IPS-18c (cell line): ENCODE measurements around the gene SLC35E1.
"Not testable (repeated sequence)": the region's sequence is repeated elsewhere in the genome, so short reads cannot be mapped to it uniquely, and the experiment has no call there.

ENCODE experiments used
- H3K4me3 ChIP-seq: 2 replicates; pipeline ENCODE4 v1.7.0; 2013; ENCODE audit warnings: low read depth, mild to moderate bottlenecking, low read length, moderate library complexity; ENCODE audit not compliant: insufficient read depth
- H3K9me3 ChIP-seq: one replicate; pipeline ENCODE4 v1.6.1; 2013; ENCODE audit warnings: mild to moderate bottlenecking, low read length, moderate library complexity; ENCODE audit not compliant: control insufficient read depth, insufficient read depth

SLC35E1 gene

DNA sequence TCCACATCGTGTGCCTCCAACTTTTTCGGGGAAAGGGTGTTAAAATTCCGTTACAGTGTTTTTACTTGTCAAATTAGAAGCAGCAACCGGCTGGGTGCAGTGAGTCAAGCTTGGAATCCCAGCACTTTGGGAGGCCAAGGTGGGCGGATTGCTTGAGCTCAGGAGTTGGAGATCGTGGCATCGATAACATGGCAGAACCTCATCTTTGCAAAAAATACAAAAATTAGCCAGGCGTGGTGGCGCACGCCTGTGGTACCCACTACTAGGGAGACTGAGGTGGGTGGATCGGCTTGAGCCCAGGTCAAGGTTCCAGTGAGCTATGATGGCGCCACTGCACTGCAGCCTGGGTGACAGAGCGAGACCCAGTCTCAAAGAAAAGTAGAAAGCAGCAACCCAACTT lies 1.1 kb upstream of the SLC35E1 start:
- H3K9me3 ChIP-seq: no peaks in the 10 kb centered on the region
- peak overlapping the region; percentile 95 for H3K4me3 ChIP-seq

DNA sequence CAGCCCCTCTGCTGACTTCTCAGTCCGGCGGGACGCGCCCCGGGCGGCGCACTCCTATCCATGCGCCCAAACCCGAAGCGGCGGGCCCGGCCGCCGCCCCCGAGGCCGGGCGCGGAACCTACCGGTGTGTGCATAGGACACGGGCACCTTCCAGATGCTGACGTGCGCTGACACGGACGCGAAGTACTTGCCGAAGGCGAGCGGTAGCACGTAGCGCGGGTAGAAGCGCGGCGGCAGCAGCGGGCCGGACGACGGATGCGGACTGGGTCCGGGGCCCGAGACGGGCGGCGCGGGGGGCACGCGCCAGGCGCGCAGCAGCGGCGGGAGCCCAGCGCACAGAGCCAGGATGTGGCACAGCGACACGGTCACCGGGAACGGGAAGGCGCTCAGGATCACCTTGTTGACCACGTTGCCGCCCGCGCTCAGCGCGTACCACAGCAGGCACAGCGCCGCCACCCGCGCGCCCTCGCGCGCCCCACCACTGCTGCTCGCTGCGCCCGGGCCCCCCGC lies 338 bp downstream of the SLC35E1 start:
- peak overlapping the region; percentile 83 for H3K4me3 ChIP-seq
- no peaks in the 10 kb centered on the region for H3K9me3 ChIP-seq

DNA sequence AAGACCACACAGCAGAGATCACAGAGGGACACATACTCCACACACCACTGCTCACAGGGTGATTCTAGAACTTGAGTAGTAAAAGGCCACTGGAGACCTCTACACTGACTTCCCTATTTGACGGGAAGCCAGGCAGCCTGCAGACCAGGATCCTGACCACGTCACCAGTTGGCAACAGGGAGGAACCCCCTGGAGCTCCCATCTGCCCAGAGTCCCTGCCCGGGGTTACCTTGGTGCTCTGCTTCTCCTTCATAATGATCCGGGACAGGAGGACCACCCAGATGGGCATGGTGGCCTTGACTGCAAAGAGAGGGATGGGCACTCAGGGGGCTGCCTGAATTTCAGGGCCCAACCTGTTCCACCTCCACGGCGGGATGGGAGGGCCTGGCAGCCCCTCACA lies 932 bp downstream of the SLC35E1 start:
- Histone ChIP-seq H3K9me3 (no peaks in the 10 kb centered on the region), H3K4me3 (peak overlapping the region; percentile 83)

DNA sequence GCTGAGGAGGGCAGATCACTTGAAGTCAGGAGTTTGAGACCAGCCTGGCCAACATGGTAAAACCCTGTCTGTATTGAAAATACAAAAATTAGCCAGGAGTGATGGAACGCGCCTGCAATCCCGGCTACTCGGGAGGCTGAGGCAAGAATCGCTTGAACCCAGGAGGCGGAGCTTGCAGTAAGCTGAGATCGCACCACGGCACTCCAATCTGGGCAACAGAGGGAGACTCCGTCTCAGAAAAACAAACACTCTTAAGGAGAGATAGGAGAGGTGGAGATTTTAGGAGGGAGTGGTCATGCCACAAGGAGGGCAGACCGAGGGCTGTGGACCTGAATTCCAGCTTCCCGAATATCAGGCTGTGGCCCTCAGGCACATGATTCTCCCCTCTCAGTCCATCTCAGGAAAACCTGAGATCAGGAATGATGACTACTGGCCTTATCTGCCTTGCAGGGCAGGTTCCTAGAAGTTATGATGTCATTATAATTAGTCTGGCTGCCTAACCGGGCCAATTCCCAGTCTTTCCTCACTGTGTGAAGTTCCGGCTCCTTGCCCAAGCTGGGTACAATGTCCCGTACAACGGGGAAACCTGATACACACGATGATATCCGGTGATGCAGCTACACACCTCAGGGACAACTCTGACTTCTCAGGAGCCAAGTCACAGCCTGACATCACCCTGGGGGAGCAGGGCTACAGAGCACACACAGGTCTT lies 2.5 kb downstream of the SLC35E1 start:
- no peak overlapping the region for H3K4me3 ChIP-seq

DNA sequence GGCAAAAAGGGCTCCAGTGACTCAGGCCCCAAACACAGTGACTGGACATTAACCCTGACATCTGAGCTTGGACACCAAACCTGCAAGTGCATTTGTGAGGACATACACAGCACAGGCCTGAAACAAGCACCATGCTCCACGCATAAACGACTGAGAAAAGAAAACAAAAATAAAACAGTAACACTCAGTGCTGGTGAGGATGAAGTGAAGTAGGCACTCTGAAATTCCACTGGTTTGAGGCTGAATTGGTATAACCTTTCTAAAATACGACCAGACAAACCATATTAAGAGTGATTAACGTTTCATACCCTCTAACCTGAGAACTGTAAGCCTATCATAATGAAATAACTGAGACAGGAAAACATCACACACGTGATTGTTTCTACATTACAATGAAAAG lies 5.5 kb downstream of the SLC35E1 start:
- Histone ChIP-seq H3K4me3 (no peak overlapping the region), H3K9me3 (no peaks in the 10 kb centered on the region)

More for the DNA sequence above, 2.5 kb downstream of the SLC35E1 start:
- no peaks in the 10 kb centered on the region for H3K9me3 ChIP-seq

DNA sequence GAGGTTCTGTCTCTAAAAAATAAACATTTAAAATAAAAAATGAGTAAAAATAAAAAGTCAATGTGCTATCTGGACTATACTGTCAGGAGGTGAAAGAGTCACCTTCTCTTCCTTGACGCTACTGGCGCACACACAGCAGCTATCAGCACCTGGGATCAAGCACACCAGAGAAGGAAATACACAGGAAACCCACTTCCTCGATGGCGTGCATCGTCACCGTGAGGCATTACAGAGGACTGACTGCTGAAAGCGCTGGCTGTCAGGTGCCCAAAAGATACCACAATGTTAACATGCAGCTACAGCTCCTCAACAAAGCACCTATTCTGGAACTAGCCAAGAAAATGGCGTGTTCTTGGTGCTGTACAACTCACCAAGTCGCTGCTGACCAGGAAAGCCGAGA lies 6.1 kb downstream of the SLC35E1 start:
- H3K4me3 ChIP-seq: no peak overlapping the region
- no peaks in the 10 kb centered on the region for H3K9me3 ChIP-seq

DNA sequence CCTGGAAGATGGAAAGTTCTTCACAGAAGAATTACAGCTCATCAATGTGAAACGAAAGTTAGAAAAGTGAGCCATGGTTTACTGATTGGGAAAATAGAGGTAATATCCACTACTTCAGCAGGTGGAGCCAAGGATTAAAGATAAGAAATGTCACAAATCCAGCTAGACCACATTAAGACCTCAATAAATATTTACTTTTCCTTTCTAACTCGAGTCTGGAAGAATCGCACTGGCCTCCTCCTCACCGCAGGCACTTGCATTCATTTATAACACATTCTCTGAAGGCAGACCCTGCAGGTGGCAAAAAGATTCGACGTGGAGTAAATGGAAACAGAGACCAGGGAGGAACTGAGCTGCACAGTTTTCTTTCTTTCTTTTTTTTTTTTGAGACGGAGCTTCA lies 7.4 kb downstream of the SLC35E1 start:
- H3K4me3 ChIP-seq: no peak overlapping the region

DNA sequence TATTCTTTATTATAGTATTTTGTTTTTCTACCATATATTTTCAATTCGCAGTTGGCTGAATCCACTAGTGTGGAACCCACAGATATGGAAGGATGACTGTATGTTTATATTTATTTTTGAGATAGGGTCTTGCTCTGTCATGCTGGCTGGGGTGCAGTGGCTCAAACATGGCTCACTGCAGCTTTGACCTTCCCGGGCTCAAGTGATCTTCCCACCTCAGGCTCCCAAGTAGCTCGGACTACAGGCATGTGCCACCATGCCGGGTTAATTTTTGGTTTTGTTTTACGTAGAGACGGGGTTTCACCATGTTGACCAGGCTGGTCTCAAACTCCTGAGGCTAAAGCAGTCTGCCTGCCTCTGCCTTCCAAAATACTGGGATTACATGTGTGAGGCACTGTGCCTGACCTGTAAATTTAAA lies 9.6 kb downstream of the SLC35E1 start:
- Histone ChIP-seq H3K9me3 (no peaks in the 10 kb centered on the region), H3K4me3 (no peak overlapping the region)

More for the DNA sequence above, 7.4 kb downstream of the SLC35E1 start:
- H3K9me3 ChIP-seq: no peaks in the 10 kb centered on the region

DNA sequence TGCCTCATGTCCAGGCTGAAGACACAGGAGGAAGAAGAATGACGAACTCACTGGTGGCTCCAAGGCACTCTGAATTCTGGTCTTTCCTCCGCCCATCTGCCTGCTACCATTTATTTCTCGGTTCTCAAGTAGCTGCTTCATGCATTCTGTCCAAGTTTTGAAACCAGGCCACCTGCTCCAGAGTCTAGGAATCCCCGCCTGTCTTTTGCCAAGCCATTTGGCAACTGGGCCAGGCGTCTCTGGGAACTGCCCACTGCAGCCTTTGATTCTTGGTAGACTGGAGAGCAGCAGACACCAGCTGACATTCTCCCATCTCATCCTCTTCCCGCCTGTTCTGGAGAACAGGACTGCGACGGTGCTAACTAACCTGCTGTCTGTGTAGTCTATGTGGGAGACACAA lies 10.8 kb downstream of the SLC35E1 start:
- Histone ChIP-seq H3K4me3 (no peak overlapping the region), H3K9me3 (no peaks in the 10 kb centered on the region)

DNA sequence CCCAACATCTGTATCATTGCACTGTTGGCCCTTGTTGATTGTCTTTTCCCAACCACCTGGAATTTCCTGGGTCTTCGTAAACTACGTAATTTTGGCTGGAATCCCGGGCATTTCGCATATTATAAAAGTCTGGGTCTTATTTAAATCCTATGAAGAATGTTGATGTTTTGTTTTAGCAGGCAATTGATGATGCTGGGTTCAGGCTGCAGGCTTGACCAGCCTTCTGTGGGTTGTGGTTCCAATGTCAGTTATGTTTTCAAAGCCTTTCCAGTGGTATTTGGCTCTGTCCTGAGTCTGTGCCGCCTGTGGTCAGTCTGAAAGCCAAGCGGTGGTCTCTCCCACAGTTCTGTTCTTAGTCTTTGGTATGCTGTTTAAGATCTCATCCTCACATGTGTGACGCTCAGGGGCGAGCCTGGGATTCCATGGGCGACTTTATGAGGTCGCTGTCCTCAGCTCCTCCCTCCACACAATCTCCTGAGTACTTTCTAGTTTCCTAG lies 12.4 kb downstream of the SLC35E1 start:
- H3K9me3 ChIP-seq: no peaks in the 10 kb centered on the region
- no peak overlapping the region for H3K4me3 ChIP-seq

DNA sequence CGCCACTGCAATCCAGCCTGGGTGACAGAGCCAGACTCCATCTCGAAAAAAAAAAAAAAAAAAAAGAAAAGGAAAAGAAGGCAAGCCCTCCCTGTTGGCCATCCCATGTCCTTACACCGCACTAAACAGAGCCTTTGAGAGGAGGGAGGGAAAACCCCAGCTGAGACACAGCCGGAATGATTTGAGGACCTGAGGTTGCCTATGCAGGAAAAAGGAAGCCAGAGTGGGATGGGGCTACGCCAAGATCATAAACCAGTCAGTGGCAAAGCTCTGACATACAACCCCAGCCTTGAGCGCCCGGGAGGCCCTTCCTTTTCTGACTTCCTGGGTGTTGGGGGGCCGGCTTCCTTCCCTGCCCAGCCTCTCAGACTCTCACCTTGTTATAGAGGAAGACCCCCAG lies 17.4 kb downstream of the SLC35E1 start:
- no peaks in the 10 kb centered on the region for H3K9me3 ChIP-seq
- H3K4me3 ChIP-seq: no peak overlapping the region

DNA sequence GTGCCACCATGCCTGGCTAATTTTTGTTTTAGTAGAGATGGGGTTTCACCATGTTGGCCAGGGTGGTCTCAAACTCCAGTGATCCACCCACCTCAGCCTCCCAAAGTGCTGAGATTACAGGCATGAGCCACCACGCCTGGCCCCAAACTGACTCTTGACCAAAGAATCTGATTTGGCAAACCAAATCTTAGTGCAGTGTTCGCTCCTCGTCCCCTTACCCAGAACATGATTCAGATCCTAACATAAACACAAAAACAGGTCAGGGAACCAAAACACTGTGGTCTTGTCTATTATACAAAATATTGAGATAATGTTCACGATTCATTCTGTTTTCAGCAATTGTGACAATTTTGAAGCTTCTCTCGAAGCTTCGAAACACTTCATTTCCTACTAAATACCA lies 20.3 kb downstream of the SLC35E1 start:
- H3K9me3 ChIP-seq, H3K4me3 ChIP-seq: not testable (repeated sequence)

DNA sequence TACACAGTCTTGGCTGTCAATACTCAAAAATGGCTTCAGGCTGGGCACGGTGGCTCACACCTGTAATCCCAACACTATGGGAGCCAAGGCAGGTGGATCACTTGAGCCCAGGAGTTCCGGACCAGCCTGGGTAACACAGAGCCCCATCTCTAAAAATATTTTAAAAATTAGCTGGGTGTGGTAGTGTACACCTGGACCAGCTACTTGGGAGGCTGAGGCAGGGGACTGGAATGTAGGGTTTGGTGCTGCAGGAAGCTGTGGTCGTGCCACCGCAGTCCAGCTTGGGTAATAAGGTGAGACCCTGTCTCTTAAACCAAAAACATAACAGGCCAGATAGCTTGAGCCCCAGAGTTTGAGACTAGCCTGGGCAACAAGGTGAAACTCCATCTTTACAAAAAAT lies 23.3 kb downstream of the SLC35E1 start:
- Histone ChIP-seq H3K9me3 (no peaks in the 10 kb centered on the region), H3K4me3 (no peak overlapping the region)

DNA sequence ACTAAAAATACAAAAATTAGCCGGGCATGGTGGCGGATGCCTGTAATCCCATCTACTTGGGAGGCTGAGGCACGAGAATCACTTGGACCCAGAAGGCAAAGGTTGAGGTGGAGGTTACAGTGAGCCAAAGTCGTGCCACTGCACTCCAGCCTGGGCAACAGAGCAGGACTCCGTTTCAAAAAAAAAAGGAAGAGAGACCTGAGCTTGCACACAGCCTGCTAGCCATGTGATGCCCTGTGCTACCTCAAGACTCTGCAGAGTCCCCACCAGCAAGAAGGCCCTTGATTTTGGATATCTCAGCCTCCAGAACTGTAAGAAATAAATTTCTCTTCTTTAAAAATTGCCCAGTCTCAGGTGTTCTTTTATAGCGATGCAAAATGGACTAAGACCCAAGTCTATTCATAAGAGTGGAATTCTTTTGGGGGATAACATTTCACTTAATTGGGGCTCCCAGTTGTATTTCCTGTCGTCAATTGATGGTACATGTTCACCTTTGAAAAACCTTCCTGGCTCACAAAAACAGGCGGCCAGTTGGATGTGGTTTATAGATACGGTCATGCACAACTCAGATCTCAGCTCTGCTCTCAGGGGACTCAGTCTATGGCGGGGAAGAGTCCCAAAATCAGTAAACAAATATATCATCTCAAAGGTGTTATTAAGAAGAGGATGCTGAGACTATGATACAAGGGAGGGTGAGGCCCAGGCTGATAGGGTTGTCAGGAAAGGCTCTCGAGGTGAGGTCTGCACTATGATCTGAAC lies 27.6 kb downstream of the SLC35E1 start:
- H3K4me3 ChIP-seq: no peak overlapping the region
- peaks cover 4% of the 10 kb centered on the region for H3K9me3 ChIP-seq

DNA sequence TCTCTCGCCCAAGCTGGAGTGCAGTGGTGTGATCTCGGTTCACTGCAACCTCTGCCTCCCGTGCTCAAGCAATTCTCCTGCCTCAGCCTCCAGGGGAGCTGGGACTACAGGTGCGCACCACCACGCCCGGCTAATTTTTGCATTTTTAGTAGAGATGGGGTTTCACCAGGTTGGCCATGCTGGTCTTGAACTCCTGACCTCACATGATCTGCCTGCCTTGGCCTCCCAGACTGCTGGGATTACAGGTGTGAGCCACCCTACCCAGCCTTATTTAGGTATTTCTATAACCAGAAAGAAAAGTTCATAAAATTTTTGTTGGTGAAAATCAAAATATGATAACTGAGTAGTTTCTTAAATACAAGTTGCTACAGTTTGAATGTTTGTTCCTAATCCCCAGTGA lies 28.5 kb downstream of the SLC35E1 start:
- H3K4me3 ChIP-seq, H3K9me3 ChIP-seq: not testable (repeated sequence)

DNA sequence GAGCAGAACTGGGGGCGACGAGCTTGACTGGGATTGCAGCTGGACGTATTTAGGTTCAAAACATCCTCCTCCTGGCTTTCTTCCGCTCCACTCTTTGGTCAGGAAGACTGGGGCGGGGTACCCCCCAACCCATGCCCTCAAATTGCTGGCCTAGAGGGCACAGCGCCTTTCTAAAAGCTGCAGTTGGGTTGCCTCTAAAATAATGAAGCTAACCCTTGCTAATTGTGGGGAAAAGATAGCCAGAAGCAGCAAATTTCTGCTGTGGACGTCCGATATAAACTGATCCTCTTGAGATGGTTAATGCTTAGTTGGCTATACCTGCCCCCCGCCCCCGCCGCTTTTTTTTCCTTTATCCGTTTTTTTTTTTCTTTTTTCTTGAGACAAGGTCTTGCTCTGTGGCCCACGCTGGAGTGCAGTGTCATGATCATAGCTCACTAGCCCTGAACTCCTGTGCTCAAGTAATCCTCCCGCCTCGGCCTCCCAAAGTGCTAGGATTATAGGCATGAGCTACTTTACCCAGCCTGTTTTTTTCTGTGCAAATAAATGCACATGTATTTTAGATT lies 29.2 kb downstream of the SLC35E1 start:
- H3K9me3 ChIP-seq: peaks cover 4% of the 10 kb centered on the region

DNA sequence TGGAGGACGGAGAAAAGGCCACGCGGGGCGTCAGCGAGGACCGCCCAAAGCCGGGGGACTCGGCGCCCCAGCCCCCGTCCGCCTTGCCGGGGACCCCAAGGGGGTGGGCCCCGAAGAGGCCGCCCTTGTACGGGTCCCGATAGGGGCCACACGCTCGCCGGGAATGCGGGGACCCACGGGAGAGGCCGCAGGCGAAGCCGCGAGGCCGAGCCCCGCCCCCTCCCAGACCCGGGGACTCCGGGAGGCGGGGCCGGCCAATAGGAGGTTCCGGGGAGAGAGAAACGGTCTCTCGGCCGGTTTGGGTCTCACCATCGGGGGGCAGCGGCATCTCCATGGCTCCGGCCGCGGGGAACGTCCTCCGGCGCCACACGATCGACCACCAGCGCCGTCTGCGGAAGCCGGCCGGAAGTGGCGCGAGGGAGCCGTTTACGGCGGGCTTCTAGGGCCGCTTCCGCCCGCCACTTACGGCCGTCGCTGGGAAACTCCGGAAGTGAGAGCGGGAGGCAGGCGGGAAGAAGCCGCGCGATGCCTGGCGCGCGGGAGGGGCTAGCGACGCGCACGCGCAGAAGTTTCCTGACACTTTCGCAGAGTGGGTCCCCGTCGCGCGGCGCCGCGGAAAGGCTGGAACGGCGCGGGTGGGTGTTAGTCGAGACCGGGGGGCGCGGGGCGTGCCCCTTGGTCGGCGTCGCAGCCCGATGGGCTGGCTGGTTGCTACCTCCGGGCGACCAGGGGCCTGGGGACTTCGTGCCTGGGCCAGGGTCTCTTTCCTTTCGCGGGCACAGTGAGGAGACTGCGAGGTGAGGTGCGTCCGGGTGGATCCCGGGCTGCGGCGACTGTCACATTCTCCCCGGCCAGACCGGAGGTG lies 29.9 kb downstream of the SLC35E1 start, which contains the start of gene CHERP:
CHERP (minus strand) TSS at position 393 of the 865 bp plus-strand sequence; CDS start at position 334, 59 bp downstream.
- peaks cover 4% of the 10 kb centered on the region for H3K9me3 ChIP-seq
- peak within 1 kb of the TSS; percentile 76 for H3K4me3 ChIP-seq

More for the DNA sequence above, 29.2 kb downstream of the SLC35E1 start:
- peak overlapping the region; percentile 76 for H3K4me3 ChIP-seq
